NCI-H748 (cell line): Measurements from ENCODE around the gene CELF4.

Source experiments
- DNase-seq: peaks from one replicate; lab custom pipeline; 2025; ENCODE audit not compliant: unreplicated experiment; lab: John Stamatoyannopoulos, UW

The CELF4 gene

DNA sequence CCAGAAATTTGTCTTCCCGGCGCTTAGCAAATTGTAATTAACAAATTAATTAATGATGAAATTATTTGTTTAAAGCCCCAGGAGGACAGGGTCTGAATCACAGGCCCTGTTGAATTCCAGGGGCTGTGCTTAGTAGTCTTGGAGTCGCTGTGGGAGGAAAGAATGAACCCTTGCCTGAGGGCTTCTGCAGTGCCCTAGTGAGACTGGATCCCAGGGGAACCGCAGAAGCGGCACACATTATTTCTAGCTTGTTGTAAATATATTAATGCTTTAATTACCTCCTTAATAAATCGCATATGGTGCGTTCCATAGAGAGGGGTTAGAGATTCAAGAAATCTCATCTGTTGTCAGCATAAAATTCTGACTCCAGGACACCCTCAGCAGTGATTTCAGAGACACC lies 235.4 kb downstream of the CELF4 start:
- no peak for DNase-seq

DNA sequence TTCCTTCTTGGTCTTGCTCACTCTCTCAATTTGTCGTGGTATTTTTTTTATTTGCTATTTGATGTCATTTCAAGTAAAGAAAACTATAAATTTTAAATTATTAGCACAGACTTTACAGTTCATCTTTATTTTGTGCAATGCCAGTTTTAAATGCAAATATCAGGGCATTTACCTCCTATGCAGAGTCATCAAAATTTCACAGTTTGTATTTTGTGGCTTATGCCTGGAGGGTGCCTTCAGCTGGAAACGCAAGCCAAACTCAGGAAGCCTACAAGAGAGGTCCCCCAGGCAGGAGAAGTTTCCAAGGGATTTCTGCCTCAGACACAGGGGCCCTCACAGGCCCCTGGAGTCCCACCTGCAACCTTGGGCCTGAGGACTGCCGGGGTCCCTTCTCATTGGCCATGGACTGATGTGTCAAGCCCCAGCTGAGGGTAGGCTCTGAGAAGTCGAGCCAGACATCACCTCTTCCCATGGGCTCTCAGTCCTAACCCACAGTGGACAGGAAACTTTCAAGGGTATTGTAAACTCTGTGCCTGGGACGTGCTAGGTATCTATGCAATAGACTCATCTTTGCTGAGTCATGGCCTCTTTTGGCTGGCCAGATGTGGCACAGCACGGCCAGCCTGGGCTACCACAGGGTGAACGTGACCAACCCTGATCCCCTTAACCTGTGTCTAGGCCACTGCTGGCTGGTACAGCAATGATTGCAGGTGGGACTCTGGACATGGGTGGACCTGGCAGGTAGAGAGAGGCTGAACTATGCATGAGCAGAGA lies 236.5 kb downstream of the CELF4 start:
- no peak for DNase-seq

DNA sequence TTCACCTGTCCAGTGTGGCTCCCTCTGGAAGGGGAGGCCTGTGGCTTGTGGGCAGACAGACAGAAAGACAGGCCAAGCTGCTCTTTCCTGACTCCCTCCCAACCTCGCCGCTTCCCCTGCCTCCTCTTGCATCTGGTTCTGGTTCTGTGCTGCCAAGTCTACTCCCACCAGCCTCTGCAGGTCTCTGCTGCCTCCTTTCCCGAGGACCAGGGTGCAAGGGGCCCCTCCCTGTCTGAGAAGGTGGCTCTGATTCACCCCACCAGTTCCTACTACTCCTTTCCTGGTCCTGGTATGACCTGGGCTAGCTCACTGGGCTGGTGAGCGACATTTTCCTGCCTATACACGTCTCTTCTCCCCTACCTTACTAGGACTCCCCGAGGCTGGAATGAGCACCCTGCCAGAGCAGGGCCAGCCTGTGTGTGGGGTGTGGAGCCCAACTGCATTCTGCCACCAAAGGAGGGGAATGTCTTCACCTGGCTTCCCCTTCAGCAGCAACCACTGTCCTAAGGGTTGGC lies 238.5 kb downstream of the CELF4 start:
- no peak for DNase-seq

GRCh38 chr18:37322492-37323035 lies 243.0 kb downstream of the CELF4 start:
- DNase-seq, result peak; percentile 50

- DNase-seq, result no peak
Observed at GRCh38 chr18:37321582-37322491, 243.8 kb downstream of the CELF4 start.

DNA sequence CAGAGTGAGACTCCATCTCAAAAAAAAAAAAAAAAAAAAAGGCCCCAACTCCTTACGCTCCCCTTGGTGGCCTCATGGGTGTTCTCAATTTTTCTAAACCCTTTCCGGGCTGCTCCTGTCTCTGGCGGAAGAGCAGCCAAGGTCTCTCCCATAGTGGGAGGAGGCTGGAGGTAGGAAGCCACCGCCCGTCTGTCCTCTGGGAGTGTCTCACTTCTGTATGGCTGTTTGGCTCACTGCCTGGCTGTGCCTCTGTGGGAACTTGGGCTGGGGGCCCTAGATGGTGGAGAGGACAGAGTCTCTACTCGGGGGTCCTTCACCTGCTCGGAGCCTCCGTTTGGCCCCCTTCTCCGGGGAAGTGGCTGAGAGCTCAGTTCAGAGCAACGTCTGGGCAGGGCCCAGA lies 245.3 kb downstream of the CELF4 start:
- no peak for DNase-seq

- no peak for DNase-seq
Observed at GRCh38 chr18:37318360-37319355, 246.9 kb downstream of the CELF4 start.

- no peak for DNase-seq
Observed at GRCh38 chr18:37317486-37317885, 248.1 kb downstream of the CELF4 start.

- DNase-seq, result no peak
Observed at GRCh38 chr18:37316468-37316867, 249.1 kb downstream of the CELF4 start.

DNA sequence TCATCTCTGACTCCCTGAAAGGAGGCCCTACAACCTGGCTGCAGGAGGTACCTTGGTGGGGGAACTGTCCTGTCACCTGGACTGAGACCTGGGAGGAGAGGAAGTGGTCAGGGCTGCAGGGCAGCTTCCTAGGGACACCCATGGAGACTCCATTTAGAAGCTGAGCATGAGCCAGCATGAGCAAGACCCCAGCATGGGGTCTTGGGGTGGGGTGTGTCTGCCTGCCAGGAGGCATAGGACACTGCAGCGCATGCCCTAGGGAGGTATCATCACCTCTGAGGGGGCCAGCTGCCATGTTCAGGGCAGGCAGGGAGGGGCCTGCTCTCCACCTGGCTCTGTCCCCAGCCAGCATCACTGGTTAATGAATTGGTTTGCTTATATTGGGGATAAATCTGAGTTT lies 249.7 kb downstream of the CELF4 start:
- DNase-seq, result no peak

DNA sequence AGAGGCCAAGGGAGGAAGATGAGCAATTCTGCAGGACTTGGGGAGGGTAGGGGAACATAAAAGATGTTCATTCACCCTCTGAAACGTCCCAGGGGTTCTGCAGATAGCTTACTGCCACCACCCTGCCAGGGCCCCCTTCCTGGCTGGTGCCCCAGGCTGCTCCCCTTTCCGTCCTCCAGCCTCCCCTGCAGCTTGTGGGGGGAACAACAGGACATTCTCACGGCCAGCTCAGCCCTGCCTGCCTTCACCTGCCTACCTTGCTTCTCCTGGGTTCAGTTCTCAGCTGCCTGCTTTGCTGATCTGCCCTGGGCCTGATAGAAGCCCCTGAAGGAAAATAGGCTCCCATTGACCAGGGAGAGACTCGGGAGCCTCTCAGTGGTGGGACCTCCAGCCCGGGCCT lies 251.1 kb downstream of the CELF4 start:
- DNase-seq, result no peak

- DNase-seq, result no peak
Observed at GRCh38 chr18:37313624-37314023, 252.0 kb downstream of the CELF4 start.

GRCh38 chr18:37309861-37310260 lies 255.7 kb downstream of the CELF4 start:
- no peak for DNase-seq

- no peak for DNase-seq
Observed at GRCh38 chr18:37309059-37309458, 256.5 kb downstream of the CELF4 start.

GRCh38 chr18:37307181-37307580 lies 258.4 kb downstream of the CELF4 start:
- no peak for DNase-seq

DNA sequence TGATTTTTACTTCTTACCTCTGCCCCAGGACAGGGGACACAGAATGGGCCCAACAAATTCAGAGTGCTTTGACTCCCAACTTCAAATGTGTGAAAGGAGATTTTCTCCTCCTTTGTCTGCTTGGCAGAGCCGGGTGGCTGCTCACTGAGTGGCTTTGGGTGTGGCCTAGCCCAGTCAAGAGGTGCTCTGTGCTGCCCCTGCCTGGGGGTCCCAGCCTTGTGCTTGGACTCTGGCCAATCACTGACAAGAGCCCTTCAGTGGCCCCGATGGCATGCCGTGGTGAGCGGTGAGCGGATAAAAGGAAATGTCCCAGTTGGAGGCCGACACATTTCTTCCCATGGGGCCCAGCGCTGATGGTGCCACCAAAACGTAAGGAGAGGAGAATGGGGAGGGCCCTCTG lies 259.2 kb downstream of the CELF4 start:
- no peak for DNase-seq

GRCh38 chr18:37305066-37305465 lies 260.5 kb downstream of the CELF4 start:
- no peak for DNase-seq

DNA sequence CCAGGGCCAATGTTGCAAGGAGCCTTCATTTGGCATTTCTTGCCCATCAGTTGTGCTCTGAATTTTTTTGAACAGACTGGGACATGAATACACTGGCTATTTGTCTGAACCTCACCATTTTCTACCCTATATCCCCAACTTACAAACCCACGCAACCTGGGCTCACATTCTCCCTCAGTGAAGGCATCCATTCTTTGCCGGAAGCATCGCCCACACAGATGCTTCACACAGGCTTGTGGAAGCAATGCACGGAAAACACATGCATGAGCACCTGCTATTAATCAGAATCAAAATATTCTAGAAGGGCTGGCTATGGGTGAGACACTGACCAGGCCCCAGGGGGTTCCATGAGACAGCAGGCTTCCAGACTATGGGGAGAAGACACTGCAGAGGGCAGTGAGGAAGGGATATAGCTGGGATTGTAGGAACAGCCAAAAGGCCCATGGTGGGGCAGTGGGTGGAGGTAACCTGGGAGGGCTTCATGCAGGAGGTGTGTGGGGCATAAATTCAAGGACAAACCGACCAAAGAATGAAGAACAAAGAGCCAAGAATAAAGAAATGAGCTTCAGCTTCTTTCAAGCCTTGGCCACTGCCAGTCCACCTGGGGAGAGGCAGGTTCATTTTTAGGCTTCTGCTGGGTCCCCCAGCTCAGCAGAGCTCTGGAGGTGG lies 261.5 kb downstream of the CELF4 start:
- no peak for DNase-seq

- no peak for DNase-seq
Observed at GRCh38 chr18:37303009-37303408, 262.6 kb downstream of the CELF4 start.

- no peak for DNase-seq
Observed at GRCh38 chr18:37302519-37302918, 263.1 kb downstream of the CELF4 start.
